ENCODE measurements around the gene FBXO2. TPM values are rescaled to one million over a fixed set of nuclear protein-coding genes. Genes with fewer than 3 reads are reported as not detected.

FBXO2 gene
- polyA plus RNA-seq, 1 experiment, result 1.5 TPM

GRCh38 chr1:11650331-11650991 is 3.8 kb downstream of the FBXO2 start:
- CTCF ChIA-PET, result interaction anchor here (0.9 to 10.6 kb wide), 12 partner anchors 14 to 613 kb away, joined by 3 to 283 read pairs (median 5); partner anchors contain the start of genes AGTRAP and FBXO6
- POLR2A ChIA-PET, result interaction anchor here (0.6 to 1.4 kb wide), 2 partner anchors 93 to 257 kb away, joined by 6 read pairs; no protein-coding TSS in a partner anchor
- H3K27ac ChIP-seq (ENCODE audit: low read depth, low read length), result no peak overlapping the region
- H3K27me3 ChIP-seq (ENCODE audit: control insufficient read depth, insufficient read depth, low read length), result peaks cover 31% of the 10 kb centered on the region
- H3K4me3 ChIP-seq (ENCODE audit: low read depth, low read length), result no peak overlapping the region
- H3K9me3 ChIP-seq (ENCODE audit: control insufficient read depth, insufficient read depth, low read length), result no peaks in the 10 kb centered on the region; the same call in 1 of the 2 replicates
- peak; percentile 61 for TF ChIP-seq CTCF (IDR thresholded peaks at IDR 0.05; ENCODE audit: low read depth, low read length)
- peak; percentile 13 for DNase-seq (ENCODE audit: low read depth, low spot score)

GRCh38 chr1:11649624-11650330 is 4.5 kb downstream of the FBXO2 start:
- Histone ChIP-seq H3K27ac (ENCODE audit: low read depth, low read length) (no peak overlapping the region), H3K27me3 (ENCODE audit: control insufficient read depth, insufficient read depth, low read length) (peaks cover 31% of the 10 kb centered on the region), H3K9me3 (ENCODE audit: control insufficient read depth, insufficient read depth, low read length) (no peaks in the 10 kb centered on the region; the same call in 1 of the 2 replicates), H3K4me3 (ENCODE audit: low read depth, low read length) (no peak overlapping the region)
- TF ChIP-seq CTCF (IDR thresholded peaks at IDR 0.05; ENCODE audit: low read depth, low read length), result no peak
- no peak for DNase-seq (ENCODE audit: low read depth, low spot score)
- ChIA-PET POLR2A (interaction anchor here (0.6 to 1.4 kb wide), 2 partner anchors 93 to 258 kb away, joined by 6 read pairs; no protein-coding TSS in a partner anchor), CTCF (interaction anchor here (0.5 to 10.6 kb wide), 15 partner anchors 15 to 612 kb away, joined by 3 to 283 read pairs (median 5); partner anchors contain the start of genes AGTRAP and FBXO6)

GRCh38 chr1:11649237-11649623 is 5.0 kb downstream of the FBXO2 start:
- CTCF ChIA-PET, result interaction anchor here (0.5 to 10.6 kb wide), 12 partner anchors 15 to 406 kb away, joined by 3 to 283 read pairs (median 5); partner anchors contain the start of genes AGTRAP and FBXO6
- H3K27me3 ChIP-seq (ENCODE audit: control insufficient read depth, insufficient read depth, low read length), result peaks cover 31% of the 10 kb centered on the region
- H3K4me3 ChIP-seq (ENCODE audit: low read depth, low read length), result no peak overlapping the region
- POLR2A ChIA-PET, result no interaction called here
- no peaks in the 10 kb centered on the region; the same call in 1 of the 2 replicates for H3K9me3 ChIP-seq (ENCODE audit: control insufficient read depth, insufficient read depth, low read length)
- DNase-seq (ENCODE audit: low read depth, low spot score), result no peak
- no peak overlapping the region for H3K27ac ChIP-seq (ENCODE audit: low read depth, low read length)
- TF ChIP-seq CTCF (IDR thresholded peaks at IDR 0.05; ENCODE audit: low read depth, low read length), result no peak

- no peak overlapping the region for H3K27ac ChIP-seq (ENCODE audit: low read depth, low read length)
- peaks cover 31% of the 10 kb centered on the region for H3K27me3 ChIP-seq (ENCODE audit: control insufficient read depth, insufficient read depth, low read length)
- CTCF ChIA-PET, result interaction anchor here (0.6 to 10.6 kb wide), 6 partner anchors 62 to 611 kb away, joined by 4 to 283 read pairs (median 8); partner anchors contain the start of gene AGTRAP
- no peak overlapping the region for H3K4me3 ChIP-seq (ENCODE audit: low read depth, low read length)
- TF ChIP-seq CTCF (IDR thresholded peaks at IDR 0.05; ENCODE audit: low read depth, low read length), result no peak
- DNase-seq (ENCODE audit: low read depth, low spot score), result no peak
- POLR2A ChIA-PET, result no interaction called here
- H3K9me3 ChIP-seq (ENCODE audit: control insufficient read depth, insufficient read depth, low read length), result no peaks in the 10 kb centered on the region; the same call in 1 of the 2 replicates
These were observed 5.5 kb downstream of the FBXO2 start for GRCh38 chr1:11648732-11649158.
